MM.1S (cell line): ENCODE data around the gene CTRB1.

Experiments
- DNase-seq: peaks from one replicate; pipeline ENCODE4 v3.0.0-alpha.2; 2015
- H2AFZ ChIP-seq: fragments of 300-600 bp; sonication (generic); 2 replicates; pipeline ENCODE4 v1.6.0; 2016; ENCODE audit warnings: antibody characterized with exemption, low read length
- H3F3A ChIP-seq: fragments of 300-600 bp; sonication (generic); 2 replicates; pipeline ENCODE4 v1.6.1; 2016; ENCODE audit warnings: mild to moderate bottlenecking, antibody characterized with exemption, low read length, moderate library complexity, mixed read lengths; ENCODE audit not compliant: insufficient read depth
- H3K27ac ChIP-seq: fragments of 300-600 bp; sonication (generic); 2 replicates; pipeline ENCODE4 v1.5.1; 2016; ENCODE audit warnings: mild to moderate bottlenecking, low read length
- H3K27me3 ChIP-seq: fragments of 300-600 bp; sonication (generic); replicated peaks from 2 replicates; pipeline ENCODE4 v1.6.0; 2016; ENCODE audit warnings: low read length; ENCODE audit not compliant: insufficient read depth
- H3K36me3 ChIP-seq: fragments of 300-600 bp; sonication (generic); replicated peaks from 2 replicates; pipeline ENCODE4 v1.6.1; 2016; ENCODE audit warnings: mild to moderate bottlenecking, low read length, mixed read lengths; ENCODE audit not compliant: insufficient read depth
- H3K4me1 ChIP-seq: fragments of 300-600 bp; sonication (generic); 2 replicates; pipeline ENCODE4 v1.6.1; 2016; ENCODE audit warnings: low read length, mixed read lengths
- H3K4me2 ChIP-seq: fragments of 300-600 bp; sonication (generic); 2 replicates; pipeline ENCODE4 v1.6.0; 2016; ENCODE audit warnings: low read depth, low read length
- H3K4me3 ChIP-seq: fragments of 300-600 bp; sonication (generic); 2 replicates; pipeline ENCODE4 v1.5.1; 2016; ENCODE audit warnings: low read length, mixed read lengths
- H3K79me2 ChIP-seq: fragments of 300-600 bp; sonication (generic); 2 replicates; pipeline ENCODE4 v1.6.1; 2016; ENCODE audit warnings: mixed run types, low read length, mixed read lengths
- H3K9ac ChIP-seq: fragments of 300-600 bp; sonication (generic); 2 replicates; pipeline ENCODE4 v1.6.1; 2016; ENCODE audit warnings: low read length, mixed read lengths
- H3K9me2 ChIP-seq: fragments of 300-600 bp; sonication (generic); replicated peaks from 2 replicates; pipeline ENCODE4 v1.6.1; 2016; ENCODE audit warnings: mild to moderate bottlenecking, low read length, mixed read lengths; ENCODE audit not compliant: insufficient read depth
- H3K9me3 ChIP-seq: fragments of 300-600 bp; sonication (generic); replicated peaks from 2 replicates; pipeline ENCODE4 v1.6.1; 2016; ENCODE audit warnings: mild to moderate bottlenecking, low read length, mixed read lengths; ENCODE audit not compliant: insufficient read depth
- H4K20me1 ChIP-seq: fragments of 300-600 bp; sonication (generic); 2 replicates; pipeline ENCODE4 v1.6.1; 2016; ENCODE audit warnings: mild to moderate bottlenecking, low read length, moderate library complexity, mixed read lengths; ENCODE audit not compliant: insufficient read depth
- EZH2 ChIP-seq: fragments of 300-600 bp; sonication (generic); optimal IDR thresholded peaks from 2 replicates; pipeline ENCODE3; 2017; ENCODE audit warnings: low read depth, mild to moderate bottlenecking, antibody characterized with exemption, low read length, mixed read lengths
- EZH2phosphoT487 ChIP-seq: fragments of 300-600 bp; sonication (generic); IDR thresholded peaks from 2 replicates; pipeline ENCODE4 v1.6.1; 2018; ENCODE audit warnings: antibody characterized with exemption, low read length
- TF ChIP-seq, protein P1 (sequence below): fragments of 300-600 bp; sonication (generic); IDR thresholded peaks from 2 replicates; pipeline ENCODE4 v1.5.1; 2016; ENCODE audit warnings: antibody characterized with exemption, low read length, mixed read lengths

CTRB1 gene

DNA sequence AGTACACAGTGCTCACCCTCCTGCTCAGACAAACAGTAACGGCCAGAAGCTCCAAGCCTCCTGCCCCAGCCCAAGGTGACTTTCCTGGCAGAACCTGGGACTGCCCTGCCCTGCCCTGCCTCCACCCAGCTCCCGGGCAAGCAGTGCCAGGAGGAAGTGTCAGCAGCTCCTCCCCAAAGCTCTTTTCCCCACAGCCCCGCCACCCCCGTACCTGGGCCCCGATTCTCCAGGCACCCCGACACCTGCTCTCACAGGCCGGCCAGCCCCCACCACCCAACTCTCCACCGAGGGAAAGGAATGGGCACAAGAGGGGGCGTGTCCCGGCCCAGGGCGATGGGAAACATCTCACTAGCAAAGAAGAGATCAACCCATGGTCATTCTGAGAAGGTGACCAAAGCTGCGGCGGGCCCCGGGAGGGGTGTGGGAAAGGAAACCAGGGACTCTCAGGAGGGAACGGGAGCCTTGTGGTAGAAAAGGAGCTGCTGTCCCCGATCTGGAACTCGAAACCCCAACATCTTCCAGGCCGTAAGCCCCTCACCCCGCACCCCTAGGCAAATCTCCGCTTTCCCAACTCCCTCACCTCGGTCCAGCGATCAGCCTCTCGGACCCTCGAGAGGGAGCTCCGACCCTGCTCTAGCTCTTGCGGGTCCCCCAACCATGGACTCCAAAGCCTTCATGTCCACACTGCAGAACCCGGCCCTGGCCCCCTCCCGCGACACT is 31.5 kb downstream of the CTRB1 start:
- no peak overlapping the region for H3K9ac ChIP-seq
- H4K20me1 ChIP-seq: no peaks in the 10 kb centered on the region
- TF ChIP-seq, protein P1, sequence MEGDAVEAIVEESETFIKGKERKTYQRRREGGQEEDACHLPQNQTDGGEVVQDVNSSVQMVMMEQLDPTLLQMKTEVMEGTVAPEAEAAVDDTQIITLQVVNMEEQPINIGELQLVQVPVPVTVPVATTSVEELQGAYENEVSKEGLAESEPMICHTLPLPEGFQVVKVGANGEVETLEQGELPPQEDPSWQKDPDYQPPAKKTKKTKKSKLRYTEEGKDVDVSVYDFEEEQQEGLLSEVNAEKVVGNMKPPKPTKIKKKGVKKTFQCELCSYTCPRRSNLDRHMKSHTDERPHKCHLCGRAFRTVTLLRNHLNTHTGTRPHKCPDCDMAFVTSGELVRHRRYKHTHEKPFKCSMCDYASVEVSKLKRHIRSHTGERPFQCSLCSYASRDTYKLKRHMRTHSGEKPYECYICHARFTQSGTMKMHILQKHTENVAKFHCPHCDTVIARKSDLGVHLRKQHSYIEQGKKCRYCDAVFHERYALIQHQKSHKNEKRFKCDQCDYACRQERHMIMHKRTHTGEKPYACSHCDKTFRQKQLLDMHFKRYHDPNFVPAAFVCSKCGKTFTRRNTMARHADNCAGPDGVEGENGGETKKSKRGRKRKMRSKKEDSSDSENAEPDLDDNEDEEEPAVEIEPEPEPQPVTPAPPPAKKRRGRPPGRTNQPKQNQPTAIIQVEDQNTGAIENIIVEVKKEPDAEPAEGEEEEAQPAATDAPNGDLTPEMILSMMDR: no peak
- TF ChIP-seq EZH2 (no peak), EZH2phosphoT487 (no peak)
- no peaks in the 10 kb centered on the region for H3K9me2 ChIP-seq
- DNase-seq: no peak
- no peaks in the 10 kb centered on the region for H3K36me3 ChIP-seq
- H3K4me3 ChIP-seq: no peak overlapping the region
- no peak overlapping the region for H3K4me2 ChIP-seq
- no peak overlapping the region for H3K27ac ChIP-seq
- no peaks in the 10 kb centered on the region for H3K4me1 ChIP-seq
- H2AFZ ChIP-seq: no peak overlapping the region
- H3K27me3 ChIP-seq: peaks cover 16% of the 10 kb centered on the region
- no peaks in the 10 kb centered on the region for H3K79me2 ChIP-seq
- no peaks in the 10 kb centered on the region for H3K9me3 ChIP-seq
- no peaks in the 10 kb centered on the region for H3F3A ChIP-seq

DNA sequence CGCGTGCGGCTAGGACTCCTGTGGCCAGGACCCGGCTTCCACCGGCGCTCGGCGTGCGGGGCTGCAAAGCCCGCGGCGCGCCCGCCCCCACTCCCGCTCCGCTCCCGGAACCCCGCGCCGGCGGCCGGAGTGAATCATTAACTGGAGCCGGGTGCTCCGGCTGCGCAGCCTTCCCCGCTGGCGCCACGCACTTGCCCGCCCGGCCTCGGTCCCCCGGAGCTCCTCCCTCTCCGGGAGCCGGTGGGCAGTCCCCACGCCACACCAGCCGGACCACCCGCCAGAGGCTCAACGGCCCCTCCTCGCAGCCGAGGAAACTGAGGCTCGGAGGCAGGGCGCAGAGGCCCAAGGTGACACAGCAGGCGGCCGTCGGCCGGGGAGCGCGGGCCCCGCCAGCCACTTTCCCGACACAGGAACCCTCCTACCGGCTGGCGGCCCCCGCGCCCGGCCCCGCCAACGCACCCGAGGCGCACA is 32.1 kb downstream of the CTRB1 start:
- Histone ChIP-seq H3K27ac (no peak overlapping the region), H3K79me2 (no peaks in the 10 kb centered on the region), H2AFZ (no peak overlapping the region), H3K27me3 (peaks cover 16% of the 10 kb centered on the region), H3K9ac (no peak overlapping the region), H3F3A (no peaks in the 10 kb centered on the region), H3K4me2 (no peak overlapping the region), H3K9me2 (no peaks in the 10 kb centered on the region), H3K4me3 (no peak overlapping the region), H4K20me1 (no peaks in the 10 kb centered on the region), H3K9me3 (no peaks in the 10 kb centered on the region), H3K36me3 (no peaks in the 10 kb centered on the region), H3K4me1 (no peaks in the 10 kb centered on the region)
- TF ChIP-seq EZH2phosphoT487: no peak
- no peak for TF ChIP-seq EZH2
- TF ChIP-seq, protein P1: no peak
- no peak for DNase-seq

DNA sequence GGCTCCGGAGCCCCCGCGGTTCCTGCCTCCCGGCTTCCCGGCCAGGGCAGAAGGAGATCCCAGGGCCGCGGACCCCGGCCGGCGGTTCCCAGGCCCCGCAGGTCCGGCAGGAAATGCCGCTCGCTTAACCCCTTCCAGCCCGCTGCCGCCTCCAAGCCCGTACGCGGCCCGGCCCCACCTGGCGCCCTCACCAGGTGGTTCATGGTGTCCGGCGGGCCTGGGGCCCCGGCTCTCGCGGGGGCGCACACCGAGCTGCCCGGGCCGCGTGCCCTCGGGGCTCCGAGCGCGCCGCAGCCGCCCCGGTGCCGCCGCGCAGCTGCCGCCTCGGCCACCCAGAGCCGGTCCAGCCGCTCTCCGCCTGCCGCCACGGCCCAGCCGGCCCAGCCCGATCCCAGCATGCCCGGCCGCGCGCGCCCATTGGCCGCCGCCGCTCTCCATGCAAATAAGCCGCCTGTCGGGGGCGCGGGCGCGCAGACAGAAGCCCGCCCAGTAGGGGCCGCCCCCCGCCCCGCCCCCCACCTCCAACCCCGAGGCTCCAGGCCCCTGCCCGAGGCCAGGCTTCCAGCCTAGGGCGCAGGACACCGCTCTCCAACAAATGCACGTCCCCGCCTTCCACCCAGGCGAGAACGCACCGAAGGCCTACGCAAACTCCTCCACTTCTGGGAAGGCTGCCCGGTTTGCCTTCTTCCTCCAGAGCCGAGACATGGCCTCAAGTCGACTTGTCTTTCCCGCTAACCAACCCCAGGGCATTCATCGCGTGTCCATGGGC is 32.7 kb downstream of the CTRB1 start, which contains the start of gene BCAR1:
Gene BCAR1 (minus strand): TSS at position 345 of the 769 bp plus-strand sequence. CDS start 142 bp downstream, at position 203.
- DNase-seq: no peak
- no peak within 1 kb of the TSS for H3K27ac ChIP-seq
- no peaks in the 10 kb centered on the region for H3K4me1 ChIP-seq
- peaks cover 16% of the 10 kb centered on the region for H3K27me3 ChIP-seq
- no peak for TF ChIP-seq EZH2phosphoT487
- TF ChIP-seq, protein P1: no peak
- H3K9me3 ChIP-seq: no peaks in the 10 kb centered on the region
- no peak within 1 kb of the TSS for H3K4me2 ChIP-seq
- H3K79me2 ChIP-seq: no peaks in the 10 kb centered on the region
- no peaks in the 10 kb centered on the region for H4K20me1 ChIP-seq
- no peaks in the 10 kb centered on the region for H3F3A ChIP-seq
- H2AFZ ChIP-seq: no peak within 1 kb of the TSS
- H3K4me3 ChIP-seq: no peak within 1 kb of the TSS
- no peaks in the 10 kb centered on the region for H3K36me3 ChIP-seq
- H3K9me2 ChIP-seq: no peaks in the 10 kb centered on the region
- H3K9ac ChIP-seq: no peak within 1 kb of the TSS
